ENCODE measurements around the gene FRS2.

GRCh38 chr12:69544087-69544486 lies 73.9 kb downstream of the FRS2 start:
- no peak for TF ChIP-seq CTCF (IDR thresholded peaks at IDR 0.05)
- no peak for TF ChIP-seq POLR2A (IDR thresholded peaks at IDR 0.05)
